AG10803 (cell line): ENCODE data around the gene RBM48.

Experiments
- DNase-seq: peaks from one replicate; pipeline ENCODE4 v3.0.0; 2010; ENCODE audit warnings: low read depth
- H3K4me3 ChIP-seq: 2 replicates; pipeline ENCODE4 v1.5.1; 2011; ENCODE audit warnings: mild to moderate bottlenecking, low read length, control low read depth
- TF ChIP-seq, protein P1 (sequence below): conservative IDR thresholded peaks from 2 replicates; pipeline ENCODE4 v1.5.1; 2011; ENCODE audit warnings: mild to moderate bottlenecking, low read length, control low read depth, inconsistent platforms

RBM48 gene

DNA sequence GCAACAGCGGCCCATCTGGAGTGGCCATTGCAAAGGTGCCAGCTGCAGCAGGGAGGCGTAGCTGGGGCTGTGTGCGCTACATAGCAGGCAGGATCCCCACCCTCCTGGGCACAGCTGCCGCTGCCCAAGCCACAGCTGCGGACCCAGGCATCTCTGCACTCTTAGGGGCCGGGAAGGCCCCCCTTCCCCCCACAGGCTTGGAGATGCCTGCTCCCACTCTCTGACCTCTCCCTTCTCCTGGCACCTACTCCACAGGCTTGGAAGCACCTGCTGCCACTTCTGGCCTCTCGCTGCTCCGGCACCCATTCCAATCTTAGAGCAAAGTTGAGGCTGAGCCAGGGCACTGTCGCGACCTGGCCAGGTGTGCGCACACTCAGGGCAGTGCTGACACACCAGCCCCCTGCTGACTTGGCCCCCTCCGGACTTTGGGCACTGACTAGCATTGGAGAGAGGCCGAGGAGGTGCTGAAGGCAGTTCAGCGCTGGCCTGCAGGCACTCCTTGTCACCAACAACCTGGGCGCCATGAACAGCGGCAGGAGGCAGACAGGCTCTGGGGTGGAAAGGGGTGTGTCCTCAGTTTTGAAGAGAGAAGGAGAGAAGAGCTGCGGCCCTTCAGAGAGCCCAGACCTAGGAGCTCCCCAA lies 18.4 kb downstream of the RBM48 start:
- TF ChIP-seq, protein P1, sequence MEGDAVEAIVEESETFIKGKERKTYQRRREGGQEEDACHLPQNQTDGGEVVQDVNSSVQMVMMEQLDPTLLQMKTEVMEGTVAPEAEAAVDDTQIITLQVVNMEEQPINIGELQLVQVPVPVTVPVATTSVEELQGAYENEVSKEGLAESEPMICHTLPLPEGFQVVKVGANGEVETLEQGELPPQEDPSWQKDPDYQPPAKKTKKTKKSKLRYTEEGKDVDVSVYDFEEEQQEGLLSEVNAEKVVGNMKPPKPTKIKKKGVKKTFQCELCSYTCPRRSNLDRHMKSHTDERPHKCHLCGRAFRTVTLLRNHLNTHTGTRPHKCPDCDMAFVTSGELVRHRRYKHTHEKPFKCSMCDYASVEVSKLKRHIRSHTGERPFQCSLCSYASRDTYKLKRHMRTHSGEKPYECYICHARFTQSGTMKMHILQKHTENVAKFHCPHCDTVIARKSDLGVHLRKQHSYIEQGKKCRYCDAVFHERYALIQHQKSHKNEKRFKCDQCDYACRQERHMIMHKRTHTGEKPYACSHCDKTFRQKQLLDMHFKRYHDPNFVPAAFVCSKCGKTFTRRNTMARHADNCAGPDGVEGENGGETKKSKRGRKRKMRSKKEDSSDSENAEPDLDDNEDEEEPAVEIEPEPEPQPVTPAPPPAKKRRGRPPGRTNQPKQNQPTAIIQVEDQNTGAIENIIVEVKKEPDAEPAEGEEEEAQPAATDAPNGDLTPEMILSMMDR: no peak
- no peak for DNase-seq
- H3K4me3 ChIP-seq: no peak overlapping the region

DNA sequence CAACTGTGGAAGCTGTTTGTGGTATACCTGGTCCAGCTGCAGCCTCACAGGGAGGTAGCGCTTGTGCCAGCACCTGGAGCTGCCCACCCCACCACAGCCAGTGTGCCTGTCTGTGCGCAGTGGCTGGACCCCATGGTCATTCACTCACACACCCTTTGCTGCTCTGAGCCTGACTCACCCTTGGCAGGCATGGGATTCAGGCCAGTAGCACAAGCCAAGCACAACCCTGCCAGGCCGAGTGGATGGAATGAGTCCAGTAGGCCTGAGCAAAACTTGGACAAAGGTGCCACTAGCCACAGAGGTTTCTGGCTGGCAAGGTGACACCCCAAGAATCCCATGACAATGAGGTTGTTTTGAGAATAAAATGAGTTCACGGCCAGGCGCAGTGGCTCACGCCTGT lies 19.0 kb downstream of the RBM48 start:
- H3K4me3 ChIP-seq: no peak overlapping the region

DNA sequence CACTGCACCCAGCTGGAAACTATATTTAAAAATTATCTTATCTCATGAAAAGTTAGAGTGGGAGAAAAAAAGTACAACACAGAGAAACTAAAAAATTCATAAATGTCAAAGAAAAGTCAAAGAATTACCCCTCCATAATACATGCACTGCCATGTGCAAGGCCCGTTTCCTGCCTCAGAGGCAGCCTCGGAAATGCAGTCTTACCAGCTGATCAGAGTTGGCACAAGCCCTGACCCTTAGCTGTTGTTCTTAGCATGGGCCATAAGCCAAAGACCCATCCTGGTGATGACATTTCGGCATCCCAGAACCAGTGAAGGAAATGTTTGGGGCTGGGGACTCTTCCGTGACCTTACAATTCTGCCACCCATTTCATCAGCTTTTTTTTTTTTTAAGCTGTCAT lies 21.6 kb downstream of the RBM48 start:
- TF ChIP-seq, protein P1: no peak
- H3K4me3 ChIP-seq: no peak overlapping the region
- no peak for DNase-seq

More for the DNA sequence above, 19.0 kb downstream of the RBM48 start:
- TF ChIP-seq, protein P1: no peak
- no peak for DNase-seq

DNA sequence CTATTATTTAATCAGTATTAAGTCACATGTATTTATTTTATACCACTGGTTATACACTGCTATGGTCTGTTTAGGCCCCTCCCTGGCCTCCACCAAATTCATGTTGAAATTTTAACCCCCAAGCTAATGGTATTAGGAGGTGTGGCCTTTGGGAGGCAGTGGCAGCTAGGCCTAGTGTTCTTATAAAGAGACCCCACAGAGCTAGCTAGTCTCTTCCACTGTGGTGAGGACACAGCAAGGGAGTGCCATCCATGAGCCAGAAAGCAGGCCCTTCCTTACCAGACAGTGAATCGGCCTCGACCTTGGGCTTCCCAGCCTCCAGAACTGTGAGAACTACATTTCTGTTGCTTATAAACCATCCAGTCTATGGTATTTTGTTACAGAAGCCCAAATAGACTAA lies 28.7 kb downstream of the RBM48 start:
- TF ChIP-seq, protein P1: no peak
- no peak overlapping the region for H3K4me3 ChIP-seq
- no peak for DNase-seq

DNA sequence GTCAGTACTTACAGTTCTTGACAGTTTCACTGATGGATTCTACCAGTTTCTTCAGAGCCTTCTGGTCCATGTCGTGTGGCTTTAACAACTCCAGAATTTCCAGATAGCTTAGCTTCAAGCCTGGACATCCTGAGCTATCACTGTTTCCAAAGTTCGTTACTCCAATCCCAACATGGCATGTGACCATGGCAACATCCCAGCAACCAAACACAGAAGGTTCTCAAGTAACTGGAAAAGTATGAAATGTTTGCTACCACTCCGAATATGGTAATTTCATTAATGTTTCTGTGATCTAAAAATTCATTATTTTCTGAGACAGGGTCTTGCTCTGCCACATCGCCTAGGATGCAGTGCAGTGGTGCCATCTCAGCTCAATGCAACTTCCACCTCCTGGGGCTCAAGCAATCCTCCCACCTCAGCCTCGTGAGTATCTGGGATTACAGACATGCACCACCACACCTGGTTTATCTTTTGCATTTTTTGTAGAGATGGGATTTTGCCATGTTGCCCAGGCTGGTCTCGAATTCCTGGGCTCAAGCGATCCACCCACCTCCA lies 29.3 kb downstream of the RBM48 start:
- no peak for DNase-seq
- TF ChIP-seq, protein P1: no peak
- H3K4me3 ChIP-seq: no peak overlapping the region

DNA sequence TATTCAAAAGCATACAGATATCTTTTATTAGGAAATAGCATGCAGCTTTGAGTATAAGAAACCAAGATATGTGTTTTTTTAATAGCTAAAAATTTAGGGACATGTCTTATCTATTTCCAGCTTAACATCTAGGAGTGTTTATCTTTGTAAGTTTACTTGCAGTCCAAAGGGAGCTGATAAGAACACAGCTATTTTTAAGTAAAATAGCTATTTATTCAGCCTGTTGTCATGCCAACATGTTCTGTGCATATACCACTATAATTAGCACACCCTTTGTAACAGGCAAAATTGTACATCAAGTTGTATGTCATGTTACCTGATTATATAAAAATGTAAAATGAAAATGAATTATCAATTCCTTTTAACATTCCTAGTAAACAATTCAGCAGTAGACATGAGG lies 32.0 kb downstream of the RBM48 start:
- no peak for DNase-seq
- H3K4me3 ChIP-seq: no peak overlapping the region
- TF ChIP-seq, protein P1: no peak

DNA sequence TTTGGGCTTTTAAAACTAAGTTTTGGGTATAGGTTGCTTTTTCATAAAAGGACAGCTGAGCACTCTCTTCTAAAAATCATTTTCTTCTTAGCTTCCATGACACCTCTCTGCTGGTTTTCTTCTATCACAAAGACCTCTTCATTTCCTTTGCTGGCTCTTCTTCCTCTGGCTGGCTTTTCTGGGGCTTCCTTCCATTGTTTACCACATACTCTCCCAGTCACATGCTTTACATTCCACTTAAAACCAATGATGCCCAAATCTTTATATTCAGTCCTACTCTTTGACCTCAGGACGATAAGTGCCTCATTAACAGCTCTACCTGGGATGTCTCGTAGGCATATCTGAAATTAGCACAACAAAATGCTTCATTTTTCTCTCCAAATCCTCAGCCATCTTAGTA lies 34.8 kb downstream of the RBM48 start:
- no peak overlapping the region for H3K4me3 ChIP-seq
- TF ChIP-seq, protein P1: no peak
- peak; percentile 2 for DNase-seq
